Stimulated activated CD4-positive, alpha-beta T cell treated with anti-CD3 and anti-CD28 coated beads, Interleukin-1b, Interleukin-23, amount 100 ng/mL, for 48 hours (primary cell): ENCODE results near the gene FBXL16.

Source experiments
- DNase-seq: peaks from one replicate; pipeline ENCODE4 v3.0.0-alpha.2; 2020

FBXL16 gene

GRCh38 chr16:722835-723633, 17.4 kb upstream of the FBXL16 start:
- no peak for DNase-seq

GRCh38 chr16:721765-722540, 16.4 kb upstream of the FBXL16 start:
- no peak for DNase-seq

DNA sequence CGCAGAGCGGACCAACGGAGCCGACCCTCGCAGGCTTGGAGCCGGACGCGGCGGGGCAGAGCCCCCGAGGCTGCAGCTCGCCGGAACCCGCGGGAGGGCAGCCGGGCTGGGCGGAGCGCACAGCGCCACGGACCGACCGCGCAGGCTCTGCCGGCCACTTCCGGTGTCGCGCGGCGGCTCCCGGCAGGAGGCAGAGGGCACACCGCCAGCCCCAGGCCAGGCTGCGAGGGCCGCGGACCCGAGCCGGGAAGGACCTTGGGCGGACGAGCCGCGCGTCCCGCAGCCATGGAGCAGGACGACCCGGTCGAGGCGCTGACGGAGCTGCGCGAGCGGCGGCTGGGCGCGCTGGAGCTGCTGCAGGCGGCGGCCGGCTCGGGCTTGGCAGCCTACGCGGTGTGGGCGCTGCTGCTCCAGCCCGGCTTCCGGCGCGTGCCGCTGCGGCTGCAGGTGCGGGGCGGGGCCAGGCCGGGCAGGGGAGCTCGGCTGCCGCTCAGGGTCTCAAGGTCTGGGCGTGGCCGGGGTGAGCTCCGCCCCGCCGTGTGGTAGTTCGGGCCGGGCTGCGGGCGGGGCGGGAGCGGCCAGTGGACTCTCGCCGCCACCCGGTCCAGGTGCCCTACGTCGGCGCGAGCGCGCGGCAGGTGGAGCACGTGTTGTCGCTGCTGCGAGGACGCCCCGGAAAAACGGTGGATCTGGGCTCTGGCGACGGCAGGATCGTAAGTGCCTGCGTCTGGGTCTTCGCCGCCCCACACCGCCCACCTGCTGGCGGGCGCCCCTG, 15.6 kb upstream of the FBXL16 start, which contains the start of gene ANTKMT:
Gene ANTKMT (plus strand): TSS at position 157 of the 775 bp plus-strand sequence. CDS start 129 bp downstream, at position 286.
- peak; percentile 77 for DNase-seq

- DNase-seq: peak; percentile 46
Measured at GRCh38 chr16:720447-720989, 14.9 kb upstream of the FBXL16 start.

GRCh38 chr16:719815-720446, 14.3 kb upstream of the FBXL16 start:
- DNase-seq: no peak

DNA sequence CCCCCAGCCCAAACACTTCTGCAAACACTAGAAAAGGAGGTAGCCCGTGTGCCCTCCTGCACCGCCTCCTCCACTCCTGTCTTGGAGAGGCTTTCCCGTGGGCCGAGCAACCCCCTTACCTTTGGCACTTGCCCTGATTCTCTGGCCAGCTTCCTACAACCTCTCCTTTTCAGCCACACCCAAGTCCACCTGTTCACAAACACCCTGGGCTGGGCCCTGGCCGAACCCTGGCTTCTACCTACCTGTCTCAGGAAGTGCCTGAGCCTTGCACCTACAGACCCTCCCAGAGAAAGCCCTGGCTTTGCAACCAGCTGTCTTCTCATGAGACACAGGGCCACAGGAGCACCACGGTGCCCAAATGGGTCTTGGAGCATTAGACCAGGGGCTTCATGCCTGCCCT, 13.3 kb upstream of the FBXL16 start:
- DNase-seq: no peak

GRCh38 chr16:718389-718788, 12.8 kb upstream of the FBXL16 start:
- no peak for DNase-seq

DNA sequence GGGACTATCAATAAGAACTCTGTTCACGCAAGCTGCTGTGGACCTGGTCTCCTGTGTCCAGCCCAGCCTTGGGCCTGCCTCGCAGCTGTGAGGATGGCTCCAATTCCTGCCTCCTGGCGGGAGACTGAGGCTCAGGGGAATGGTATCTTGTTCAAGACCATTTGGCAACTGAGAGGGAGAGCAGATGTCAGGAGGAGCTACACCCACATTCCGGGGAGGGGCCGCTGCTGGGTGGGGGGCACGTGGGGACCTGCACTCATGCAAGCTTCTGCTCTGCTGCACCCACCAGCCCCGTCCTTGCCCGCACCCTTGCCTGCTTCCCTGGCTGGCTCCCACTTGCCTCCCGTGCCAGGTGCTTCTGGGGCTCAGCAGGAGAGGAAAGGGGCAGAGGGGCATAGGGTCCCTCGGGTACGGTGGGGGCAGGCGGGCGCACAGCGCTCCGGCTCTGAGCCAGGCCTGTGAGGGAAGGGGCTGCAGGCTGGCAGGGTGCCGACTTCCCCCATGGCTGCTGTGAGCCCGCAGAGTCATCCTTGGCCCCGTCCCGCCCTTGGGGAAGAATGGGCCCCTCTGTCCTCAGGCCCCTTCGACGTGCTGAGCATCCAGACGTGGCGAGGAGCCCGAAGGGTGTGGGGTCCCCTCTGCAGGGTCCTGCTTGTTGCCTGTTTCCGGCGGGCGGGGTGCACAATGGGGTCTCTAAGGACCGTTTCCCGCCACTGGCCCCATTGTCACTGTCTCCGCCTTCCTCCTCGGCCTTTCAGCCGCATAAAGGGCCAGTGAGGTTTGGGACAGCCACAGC, 12.0 kb upstream of the FBXL16 start:
- DNase-seq: no peak

DNA sequence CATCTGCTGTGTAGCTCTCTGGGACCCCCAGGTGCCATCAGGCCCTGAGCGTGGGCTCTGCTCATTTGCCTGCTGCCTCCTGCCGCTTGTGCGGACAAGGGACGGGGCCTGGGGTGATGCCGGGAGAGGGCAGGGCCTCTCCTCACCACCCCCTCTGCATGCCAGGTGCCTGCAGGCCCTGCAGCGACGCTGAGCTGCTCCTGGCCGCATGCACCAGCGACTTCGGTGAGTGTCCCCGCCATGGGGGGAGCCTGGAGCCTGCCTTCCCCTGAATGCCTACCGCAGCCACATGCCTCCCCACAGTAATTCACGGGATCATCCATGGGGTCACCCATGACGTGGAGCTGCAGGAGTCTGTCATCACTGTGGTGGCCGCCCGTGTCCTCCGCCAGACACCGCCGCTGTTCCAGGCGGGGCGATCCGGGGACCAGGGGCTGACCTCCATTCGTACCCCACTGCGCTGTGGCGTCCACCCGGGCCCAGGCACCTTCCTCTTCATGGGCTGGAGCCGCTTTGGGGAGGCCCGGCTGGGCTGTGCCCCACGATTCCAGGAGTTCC, 11.2 kb upstream of the FBXL16 start:
- no peak for DNase-seq

DNA sequence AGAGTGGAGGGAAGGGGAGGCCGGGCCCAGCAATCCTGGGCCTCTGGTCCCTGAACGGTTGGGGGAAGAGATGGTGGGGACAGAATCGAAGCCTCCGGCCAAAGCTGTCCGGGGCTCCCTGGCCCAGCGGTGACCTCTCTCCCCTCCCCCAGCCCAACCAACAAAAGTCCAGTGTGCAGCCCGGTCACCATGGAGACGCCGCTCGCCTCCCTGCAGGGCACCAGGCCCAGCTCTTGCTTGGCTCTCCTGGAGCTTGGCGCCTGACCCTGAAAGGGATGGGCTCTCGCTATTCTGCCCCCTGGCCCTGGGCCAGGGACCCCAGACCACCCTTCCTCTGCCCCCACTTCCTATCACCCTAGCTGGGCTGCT, 10.6 kb upstream of the FBXL16 start:
- DNase-seq: no peak

- no peak for DNase-seq
Measured at GRCh38 chr16:715477-716199, 10.0 kb upstream of the FBXL16 start.

- peak; percentile 85 for DNase-seq
Measured at GRCh38 chr16:714558-715476, 9.2 kb upstream of the FBXL16 start, which contains the start of gene METRN. Gene METRN (plus strand): TSS chr16:715118. CDS start chr16:715290, 172 bp downstream.

- no peak for DNase-seq
Measured at GRCh38 chr16:714079-714478, 8.5 kb upstream of the FBXL16 start.

- peak; percentile 70 for DNase-seq
Measured at GRCh38 chr16:712740-713250, 7.2 kb upstream of the FBXL16 start.

DNA sequence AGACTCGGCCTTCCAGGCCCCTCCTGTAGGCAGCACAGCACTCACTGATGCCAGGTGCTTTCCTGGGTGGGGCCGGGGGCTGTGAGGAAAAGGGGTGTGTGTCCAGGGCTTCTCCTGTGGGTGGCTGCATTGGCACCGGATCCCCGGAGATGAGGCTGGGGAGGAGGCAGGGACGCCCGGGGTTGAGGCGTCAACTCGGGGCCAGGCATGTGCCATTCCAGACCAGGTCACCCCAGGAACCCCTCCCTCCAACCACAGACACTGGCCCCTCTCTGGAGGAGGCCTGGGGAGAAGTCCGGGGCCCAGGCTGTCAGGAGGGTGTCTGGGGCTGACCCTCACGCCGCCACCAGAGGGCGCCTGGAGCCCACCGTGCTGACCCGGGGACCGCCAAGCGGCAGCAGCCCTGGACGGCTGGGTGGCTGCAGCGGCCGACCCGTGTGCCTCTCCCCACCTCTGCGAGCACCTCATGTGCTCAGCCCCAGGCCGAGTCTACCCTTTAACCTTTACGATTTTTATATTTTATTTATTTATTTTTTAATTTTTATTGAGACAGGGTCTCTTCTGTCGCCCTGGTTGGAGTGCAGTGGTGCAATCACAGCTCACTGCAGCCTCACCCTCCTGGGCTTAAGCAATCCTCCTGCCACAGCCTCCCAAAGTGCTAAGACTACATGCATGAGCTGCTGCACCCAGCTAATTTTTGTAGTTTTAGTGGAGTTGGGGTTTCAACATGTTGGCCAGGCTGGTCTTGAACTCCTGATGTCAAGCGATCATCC, 6.1 kb upstream of the FBXL16 start:
- peak; percentile 73 for DNase-seq

GRCh38 chr16:711084-711483, 5.5 kb upstream of the FBXL16 start:
- no peak for DNase-seq

- DNase-seq: no peak
Measured at GRCh38 chr16:710500-711075, 5.0 kb upstream of the FBXL16 start.
